Retinal pigment epithelial cell (primary cell): ENCODE measurements around the gene BCL2.

Experiments used
- DNase-seq: peaks from one replicate; pipeline ENCODE4 v3.0.0-alpha.2; 2010; ENCODE audit warnings: low read depth
- H3K4me3 ChIP-seq: 2 replicates; pipeline ENCODE4 v1.5.1; 2011; ENCODE audit warnings: mild to moderate bottlenecking, low read length, control low read depth, moderate library complexity
- CTCF ChIP-seq: conservative IDR thresholded peaks from 2 replicates; pipeline ENCODE4 v1.5.1; 2011; ENCODE audit warnings: low read depth, low read length, control low read depth, inconsistent platforms

BCL2 gene

GRCh38 chr18:63150326-63150725, 169.2 kb downstream of the BCL2 start:
- no peak for DNase-seq
- no peak for TF ChIP-seq CTCF
- H3K4me3 ChIP-seq = no peak overlapping the region

GRCh38 chr18:63149302-63149587, 170.3 kb downstream of the BCL2 start:
- H3K4me3 ChIP-seq = no peak overlapping the region
- no peak for TF ChIP-seq CTCF
- DNase-seq = no peak

DNA sequence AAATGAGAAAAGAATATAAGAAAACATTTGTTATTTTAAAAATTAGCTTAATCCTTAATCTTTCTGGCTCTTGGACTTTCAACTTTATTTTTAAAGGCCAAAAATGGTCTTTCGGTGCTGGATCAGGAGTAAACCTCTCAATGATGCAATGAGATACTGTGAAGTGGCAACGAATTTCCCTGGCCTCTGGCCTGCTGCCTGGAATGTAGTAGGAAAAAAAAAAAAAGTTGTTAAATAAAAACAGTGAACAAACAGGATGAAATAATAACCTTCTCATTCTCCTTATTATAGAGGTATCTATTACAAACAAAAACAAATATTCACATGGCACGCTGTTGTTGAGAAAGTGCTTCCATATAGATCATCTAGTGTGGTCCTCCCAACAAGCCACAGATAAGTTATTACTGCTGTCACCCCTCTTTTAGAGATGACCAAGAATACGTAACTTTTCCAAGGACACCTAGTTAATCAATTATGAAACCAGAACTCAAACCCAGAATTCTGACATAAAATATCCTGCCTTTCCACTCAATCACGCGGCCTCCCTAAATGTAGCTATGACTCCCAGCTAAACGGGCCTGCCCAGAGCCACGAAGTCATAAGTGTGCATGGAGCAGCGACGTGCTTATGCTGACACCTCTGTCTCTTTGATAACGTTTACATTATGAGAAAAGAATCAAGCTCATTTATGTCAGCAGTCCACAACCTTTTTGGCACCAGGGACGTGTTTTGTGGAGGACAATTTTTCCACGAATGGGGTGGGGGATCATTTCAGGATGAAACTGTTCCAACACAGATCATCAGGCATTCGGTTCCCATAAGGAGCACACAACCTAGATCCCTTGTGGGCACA, 170.9 kb downstream of the BCL2 start:
- peak; percentile 30 for DNase-seq
- H3K4me3 ChIP-seq = no peak overlapping the region
- no peak for TF ChIP-seq CTCF

GRCh38 chr18:63147973-63148372, 171.6 kb downstream of the BCL2 start:
- no peak for TF ChIP-seq CTCF
- H3K4me3 ChIP-seq = no peak overlapping the region
- no peak for DNase-seq

- H3K4me3 ChIP-seq = no peak overlapping the region
- no peak for DNase-seq
- TF ChIP-seq CTCF = no peak
These were observed 172.7 kb downstream of the BCL2 start for GRCh38 chr18:63146828-63147409.

GRCh38 chr18:63145851-63146555, 173.6 kb downstream of the BCL2 start:
- no peak overlapping the region for H3K4me3 ChIP-seq
- TF ChIP-seq CTCF = no peak
- no peak for DNase-seq
